ENCODE results near the gene CENPB.
"Not testable (repeated sequence)": the region's sequence is repeated elsewhere in the genome, so short reads cannot be mapped to it uniquely, and the experiment has no call there.

- not testable (repeated sequence) for TF ChIP-seq CTCF, EP300, POLR2A, POLR2AphosphoS5 (IDR thresholded peaks at IDR 0.05)
Measured at GRCh38 chr20:3794168-3794567, 7.6 kb upstream of the CENPB start.
